C4-2B (cell line): ENCODE measurements around the gene PDCD10.

Experiments used
- H3K27ac ChIP-seq: fragments of 450-650 bp; 2 replicates; pipeline ENCODE4 v1.5.1; 2017
- ZFX ChIP-seq: fragments of 450-650 bp; IDR thresholded peaks from 2 replicates; pipeline ENCODE4 v1.6.1; 2017
- TF ChIP-seq, protein P1 (sequence below): fragments of 450-650 bp; conservative IDR thresholded peaks from 2 replicates; pipeline ENCODE4 v1.5.1; 2017; ENCODE audit warnings: mild to moderate bottlenecking

PDCD10 gene

DNA sequence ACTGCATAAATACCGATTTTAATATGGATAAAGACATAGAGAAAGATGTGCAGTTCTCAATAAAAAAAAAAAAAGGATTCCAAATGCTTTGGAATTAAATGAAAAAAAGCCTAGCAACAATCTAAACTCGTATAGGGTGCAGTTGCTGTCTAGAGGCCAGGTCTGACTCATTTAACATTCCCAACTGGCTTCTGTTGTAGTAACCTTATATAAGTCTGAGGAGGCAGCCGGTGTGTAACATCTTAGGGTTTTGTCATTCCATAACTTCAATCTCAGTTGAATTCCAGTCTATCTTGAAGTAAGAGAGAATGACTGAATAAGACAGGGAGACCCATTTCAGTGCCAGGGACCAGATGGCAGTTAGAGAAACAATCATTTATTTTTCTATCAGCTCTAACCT lies 6.5 kb downstream of the PDCD10 start:
- TF ChIP-seq ZFX, result no peak
- TF ChIP-seq, protein P1, sequence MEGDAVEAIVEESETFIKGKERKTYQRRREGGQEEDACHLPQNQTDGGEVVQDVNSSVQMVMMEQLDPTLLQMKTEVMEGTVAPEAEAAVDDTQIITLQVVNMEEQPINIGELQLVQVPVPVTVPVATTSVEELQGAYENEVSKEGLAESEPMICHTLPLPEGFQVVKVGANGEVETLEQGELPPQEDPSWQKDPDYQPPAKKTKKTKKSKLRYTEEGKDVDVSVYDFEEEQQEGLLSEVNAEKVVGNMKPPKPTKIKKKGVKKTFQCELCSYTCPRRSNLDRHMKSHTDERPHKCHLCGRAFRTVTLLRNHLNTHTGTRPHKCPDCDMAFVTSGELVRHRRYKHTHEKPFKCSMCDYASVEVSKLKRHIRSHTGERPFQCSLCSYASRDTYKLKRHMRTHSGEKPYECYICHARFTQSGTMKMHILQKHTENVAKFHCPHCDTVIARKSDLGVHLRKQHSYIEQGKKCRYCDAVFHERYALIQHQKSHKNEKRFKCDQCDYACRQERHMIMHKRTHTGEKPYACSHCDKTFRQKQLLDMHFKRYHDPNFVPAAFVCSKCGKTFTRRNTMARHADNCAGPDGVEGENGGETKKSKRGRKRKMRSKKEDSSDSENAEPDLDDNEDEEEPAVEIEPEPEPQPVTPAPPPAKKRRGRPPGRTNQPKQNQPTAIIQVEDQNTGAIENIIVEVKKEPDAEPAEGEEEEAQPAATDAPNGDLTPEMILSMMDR, result no peak
- H3K27ac ChIP-seq, result no peak overlapping the region

DNA sequence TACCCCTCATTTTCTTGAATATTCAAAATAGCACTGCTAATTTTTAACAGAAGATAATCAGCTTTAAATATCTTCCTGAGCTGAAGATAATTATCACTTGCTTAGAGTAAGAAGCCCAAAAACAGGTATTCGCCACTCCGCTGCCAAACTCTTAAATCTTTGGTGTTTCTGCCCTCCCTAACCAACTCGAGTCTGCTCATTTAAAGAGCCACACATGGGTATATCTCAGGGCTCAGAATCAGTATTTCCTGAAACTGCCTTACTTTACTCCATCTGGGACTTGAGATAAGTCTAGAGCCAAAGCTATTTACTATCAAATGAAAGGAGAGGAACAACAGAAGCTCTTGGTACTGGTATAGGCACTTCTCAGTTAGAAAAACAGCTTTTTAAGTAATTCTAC lies 10.8 kb downstream of the PDCD10 start:
- TF ChIP-seq ZFX, result no peak
- TF ChIP-seq, protein P1, result no peak
- H3K27ac ChIP-seq, result no peak overlapping the region

DNA sequence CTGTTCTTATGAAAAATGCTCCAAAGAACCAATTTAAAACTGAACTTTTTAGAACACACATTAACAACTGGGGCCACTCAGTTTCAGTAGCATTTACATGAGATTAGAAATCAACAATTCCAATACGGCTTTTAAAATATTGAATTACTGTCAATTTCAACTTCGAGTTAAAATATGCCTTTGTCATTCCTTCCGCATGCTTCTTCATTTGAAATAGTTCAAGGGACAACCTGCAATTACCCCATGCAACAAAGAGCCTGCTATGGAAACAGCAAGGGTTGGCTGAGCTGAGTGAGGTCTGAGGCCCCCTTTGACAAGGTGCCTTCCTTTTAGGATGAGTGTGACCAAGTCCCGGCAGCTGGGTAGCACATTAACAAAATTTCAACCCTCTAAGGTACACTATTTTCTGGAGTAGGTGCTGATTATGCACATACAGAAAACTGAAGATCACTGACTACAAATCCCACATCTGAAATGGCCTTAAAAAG lies 11.6 kb downstream of the PDCD10 start:
- TF ChIP-seq, protein P1, result no peak
- TF ChIP-seq ZFX, result no peak
- no peak overlapping the region for H3K27ac ChIP-seq

DNA sequence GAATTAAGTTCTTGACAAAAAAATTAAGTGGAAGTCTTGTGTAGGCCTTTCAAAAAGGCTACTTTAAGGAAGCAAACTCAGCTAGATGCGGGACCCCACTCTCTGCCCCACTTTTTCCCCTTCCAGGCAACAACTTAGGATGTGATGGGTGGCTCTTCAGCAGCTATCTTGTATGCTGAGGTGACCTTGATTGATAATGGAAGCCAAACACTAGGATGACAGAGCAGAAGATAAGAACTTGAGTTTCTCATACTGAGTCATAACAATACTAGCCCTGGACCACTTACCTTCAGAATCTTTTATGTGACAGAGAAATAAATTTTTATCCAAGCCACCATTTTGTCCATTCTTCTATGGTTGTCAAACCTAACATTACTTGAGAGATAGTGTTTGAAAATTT lies 16.1 kb downstream of the PDCD10 start:
- TF ChIP-seq ZFX, result no peak
- TF ChIP-seq, protein P1, result no peak
- no peak overlapping the region for H3K27ac ChIP-seq

DNA sequence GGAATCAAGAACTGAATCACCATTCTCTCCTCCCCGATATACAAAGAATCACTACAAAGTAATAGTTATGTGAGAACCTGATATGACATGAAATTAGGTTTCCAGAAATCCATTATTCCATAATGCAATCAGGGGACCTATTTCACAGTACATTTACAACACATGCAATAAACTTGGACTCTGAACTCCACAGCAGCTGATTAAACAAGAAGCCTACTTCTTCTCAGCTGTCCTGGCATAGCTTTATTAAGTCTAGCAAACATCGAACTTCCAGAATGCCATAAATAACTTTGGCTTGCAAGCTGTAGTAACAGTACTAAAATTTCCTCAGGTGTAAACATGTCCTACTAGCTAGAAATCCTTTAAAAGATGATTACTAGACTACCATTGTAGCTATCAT lies 17.8 kb downstream of the PDCD10 start:
- no peak overlapping the region for H3K27ac ChIP-seq
- no peak for TF ChIP-seq ZFX
- TF ChIP-seq, protein P1, result no peak

DNA sequence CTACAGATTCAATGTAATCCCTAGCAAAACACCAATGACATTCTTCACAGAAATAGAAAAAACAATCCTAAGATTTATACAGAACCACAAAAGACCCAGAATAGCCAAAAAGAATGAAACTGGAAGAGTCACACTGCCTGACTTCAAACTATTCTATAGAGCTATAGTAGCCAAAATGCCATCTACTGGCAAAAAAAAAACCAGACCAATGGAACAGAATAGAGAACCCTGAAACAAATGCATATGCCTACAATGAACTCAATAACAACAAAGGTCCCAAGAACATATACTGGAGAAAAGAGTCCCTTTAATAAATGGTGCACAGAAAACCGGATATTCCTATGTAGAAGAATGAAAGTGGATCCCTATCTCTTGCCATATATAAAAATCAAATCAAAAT lies 19.8 kb downstream of the PDCD10 start:
- TF ChIP-seq, protein P1, result no peak; the same call in 1 of the 2 replicates
- no peak for TF ChIP-seq ZFX
- no peak overlapping the region for H3K27ac ChIP-seq

DNA sequence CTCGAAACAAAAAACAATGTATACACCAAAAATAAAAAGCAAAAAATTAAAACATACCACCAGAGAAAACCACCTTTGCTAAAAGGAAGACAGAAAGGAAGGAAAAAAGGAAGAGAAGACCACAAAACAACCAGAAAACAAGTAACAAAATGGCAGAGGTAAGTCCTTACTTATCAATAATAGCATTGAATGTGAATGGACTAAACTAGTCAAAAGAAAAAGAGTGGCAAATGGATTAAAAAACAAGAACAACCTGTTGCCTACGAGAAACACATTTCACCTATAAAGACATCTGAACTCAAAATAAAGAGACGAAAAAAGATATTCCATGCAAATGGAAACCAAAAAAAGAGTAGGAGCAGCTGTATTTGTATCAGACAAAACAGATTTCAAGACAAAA lies 22.2 kb downstream of the PDCD10 start:
- TF ChIP-seq ZFX, result no peak
- TF ChIP-seq, protein P1, result no peak
- H3K27ac ChIP-seq, result no peak overlapping the region
